HG02759 (cell line): ENCODE measurements around the gene CPNE1.
A peak's percentile ranks its signal among the peaks of the same experiment; 100 is the strongest.

Experiments used
- ATAC-seq: cut with Tn5 transposase; IDR thresholded peaks from one replicate; pipeline ENCODE4 v1.9.1; 2021; ENCODE audit warnings: mild to moderate bottlenecking, moderate library complexity; ENCODE audit not compliant: unreplicated experiment

CPNE1 gene

GRCh38 chr20:35600993-35601973 is 63.4 kb downstream of the CPNE1 start:
- peak; percentile 50 for ATAC-seq

GRCh38 chr20:35600176-35600992 is 64.3 kb downstream of the CPNE1 start:
- no peak for ATAC-seq

- ATAC-seq = no peak
These were observed 65.0 kb downstream of the CPNE1 start for GRCh38 chr20:35599776-35600120.

DNA sequence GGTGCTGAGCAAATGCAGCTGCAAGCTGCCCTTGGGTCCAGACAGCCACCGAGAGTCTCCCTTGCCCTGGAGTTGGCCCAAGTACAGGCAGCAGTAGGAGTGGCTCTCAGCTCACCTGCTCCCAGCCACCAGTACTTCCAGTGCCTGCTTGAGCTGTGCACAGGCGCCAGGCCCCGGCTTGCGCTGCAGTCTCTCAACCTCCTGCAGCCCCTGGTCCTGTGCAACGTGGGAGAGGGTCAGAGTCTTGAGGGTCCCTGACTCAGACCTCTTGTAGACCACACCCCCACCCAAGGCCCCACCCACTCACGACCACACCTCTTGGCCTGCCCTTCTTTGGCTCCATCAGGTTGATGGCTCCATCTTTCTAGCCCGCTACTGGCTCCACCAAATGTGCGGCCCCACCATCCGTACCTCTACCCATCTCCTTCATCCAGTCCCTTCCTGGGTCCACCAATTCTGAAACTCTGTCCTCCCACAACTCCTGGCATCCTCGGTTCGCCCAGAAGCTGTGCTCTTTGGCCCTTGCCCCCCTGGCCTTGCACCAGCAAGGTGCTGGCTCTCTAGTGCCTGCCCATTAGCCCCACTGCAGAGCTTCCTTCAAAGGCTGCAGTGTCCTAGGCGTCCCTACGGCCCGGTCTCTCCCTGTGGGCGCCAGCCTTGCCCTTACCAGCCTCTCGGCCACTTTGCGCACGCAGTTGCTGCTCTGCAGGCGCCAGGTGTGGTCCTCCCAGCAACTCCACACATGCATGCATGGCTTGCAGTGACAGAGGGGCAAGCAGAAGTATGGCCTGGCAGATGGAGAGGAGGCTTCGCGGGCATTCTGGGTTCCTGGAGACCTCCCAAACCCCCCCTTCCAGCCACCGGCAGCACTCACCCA is 65.6 kb downstream of the CPNE1 start:
- ATAC-seq = no peak

DNA sequence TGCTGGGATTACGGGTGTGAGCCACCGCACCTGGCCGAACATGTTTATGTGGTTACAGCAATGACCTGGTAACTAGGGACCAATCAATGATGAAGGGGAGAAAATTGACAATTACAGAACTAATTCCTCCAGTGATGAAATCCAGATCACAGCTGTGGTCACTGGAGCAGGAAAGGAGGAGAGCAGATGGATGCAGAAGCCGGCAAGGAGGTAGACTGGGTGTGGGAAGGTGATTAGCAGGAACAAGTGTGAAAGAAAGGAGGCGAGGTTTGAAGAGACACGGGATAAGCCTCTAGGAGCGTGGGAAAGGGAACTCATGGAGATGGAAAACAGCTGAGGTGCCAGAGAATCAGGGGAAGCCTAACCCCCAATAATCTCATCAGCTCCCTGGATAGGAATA is 66.2 kb downstream of the CPNE1 start:
- no peak for ATAC-seq

- no peak for ATAC-seq
These were observed 67.5 kb downstream of the CPNE1 start for GRCh38 chr20:35597186-35597585.

DNA sequence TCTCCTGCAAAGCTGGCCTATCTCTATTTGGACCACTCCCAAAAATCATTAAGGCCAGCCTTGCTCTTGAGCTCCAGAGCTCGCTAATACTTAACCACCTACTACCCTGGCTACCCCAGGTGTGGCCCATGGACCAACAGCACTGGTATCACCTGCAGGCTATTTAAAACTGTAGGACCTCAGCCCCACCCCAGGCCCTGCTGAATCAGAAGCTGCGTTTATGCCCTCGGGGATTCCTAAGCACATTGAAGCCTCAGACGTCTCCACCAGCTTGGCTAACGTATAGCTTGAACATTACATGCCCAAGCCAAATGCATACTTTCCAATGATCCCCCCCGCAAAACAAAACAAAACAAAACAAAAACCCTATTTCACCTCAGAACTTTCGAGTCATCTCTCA is 68.8 kb downstream of the CPNE1 start:
- no peak for ATAC-seq

GRCh38 chr20:35595456-35595855 is 69.2 kb downstream of the CPNE1 start:
- no peak for ATAC-seq

DNA sequence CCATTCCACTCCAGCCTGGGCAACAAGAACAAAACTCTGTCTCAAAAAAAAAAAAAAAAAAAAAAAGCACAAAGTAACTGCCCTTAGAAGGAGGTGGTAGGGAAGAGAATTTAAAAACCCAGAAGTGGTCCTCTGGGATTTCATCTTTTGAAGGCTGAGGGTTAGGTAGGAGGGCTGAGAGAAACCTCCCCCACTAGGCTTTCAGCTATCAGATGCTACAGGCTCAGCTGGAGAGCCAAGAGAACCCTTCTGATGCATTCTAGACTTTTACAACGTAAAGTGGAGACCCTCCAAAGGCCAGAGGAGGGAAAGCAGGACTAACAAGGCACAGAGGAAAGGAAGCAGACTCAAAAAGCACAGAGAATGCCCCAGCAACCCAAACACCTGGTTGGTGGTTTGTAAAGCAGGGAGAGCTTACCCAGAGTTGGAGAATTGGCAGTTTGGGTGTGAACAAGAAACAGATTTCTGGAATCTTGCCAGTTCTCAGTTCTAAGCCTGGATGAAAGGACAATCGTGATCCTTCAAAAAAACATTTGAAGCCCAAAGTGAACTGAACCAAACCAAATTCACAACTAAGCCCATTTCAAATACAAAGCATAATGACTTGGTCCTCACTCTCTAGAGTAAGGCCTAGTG is 72.2 kb downstream of the CPNE1 start:
- no peak for ATAC-seq

GRCh38 chr20:35588397-35588796 is 76.3 kb downstream of the CPNE1 start:
- ATAC-seq = no peak

GRCh38 chr20:35587436-35587835 is 77.3 kb downstream of the CPNE1 start:
- no peak for ATAC-seq

DNA sequence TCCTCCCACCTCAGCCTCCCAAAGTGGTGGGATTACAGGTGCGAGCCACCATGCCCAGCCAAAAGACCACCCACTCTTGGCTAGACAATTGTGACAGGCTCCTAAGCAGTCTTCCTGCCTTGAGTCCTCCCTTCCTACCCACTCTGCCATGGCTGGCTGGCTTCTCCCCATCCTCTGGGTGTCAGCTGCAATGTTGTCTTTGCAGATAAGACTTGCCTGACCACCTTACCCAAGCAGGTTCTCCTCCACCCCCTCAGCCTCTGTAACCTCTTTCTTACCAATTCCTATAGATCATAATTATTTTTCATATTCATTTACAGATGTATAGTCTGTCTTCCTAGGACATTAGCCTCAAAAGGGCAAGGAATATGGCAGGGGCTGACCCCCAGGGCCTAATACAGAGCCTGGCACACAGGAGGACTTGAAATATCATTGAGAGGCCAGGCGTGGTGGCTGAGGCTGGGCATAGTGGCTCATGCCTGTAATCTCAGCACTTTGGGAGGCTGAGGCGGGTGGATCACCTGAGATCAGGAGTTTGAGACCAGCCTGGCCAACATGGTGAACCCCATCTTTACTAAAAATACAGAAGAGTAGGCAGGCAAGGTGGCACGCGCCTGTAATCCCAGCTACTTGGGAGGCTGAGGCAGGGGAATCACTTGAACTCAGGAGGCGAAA is 77.8 kb downstream of the CPNE1 start:
- ATAC-seq = no peak

DNA sequence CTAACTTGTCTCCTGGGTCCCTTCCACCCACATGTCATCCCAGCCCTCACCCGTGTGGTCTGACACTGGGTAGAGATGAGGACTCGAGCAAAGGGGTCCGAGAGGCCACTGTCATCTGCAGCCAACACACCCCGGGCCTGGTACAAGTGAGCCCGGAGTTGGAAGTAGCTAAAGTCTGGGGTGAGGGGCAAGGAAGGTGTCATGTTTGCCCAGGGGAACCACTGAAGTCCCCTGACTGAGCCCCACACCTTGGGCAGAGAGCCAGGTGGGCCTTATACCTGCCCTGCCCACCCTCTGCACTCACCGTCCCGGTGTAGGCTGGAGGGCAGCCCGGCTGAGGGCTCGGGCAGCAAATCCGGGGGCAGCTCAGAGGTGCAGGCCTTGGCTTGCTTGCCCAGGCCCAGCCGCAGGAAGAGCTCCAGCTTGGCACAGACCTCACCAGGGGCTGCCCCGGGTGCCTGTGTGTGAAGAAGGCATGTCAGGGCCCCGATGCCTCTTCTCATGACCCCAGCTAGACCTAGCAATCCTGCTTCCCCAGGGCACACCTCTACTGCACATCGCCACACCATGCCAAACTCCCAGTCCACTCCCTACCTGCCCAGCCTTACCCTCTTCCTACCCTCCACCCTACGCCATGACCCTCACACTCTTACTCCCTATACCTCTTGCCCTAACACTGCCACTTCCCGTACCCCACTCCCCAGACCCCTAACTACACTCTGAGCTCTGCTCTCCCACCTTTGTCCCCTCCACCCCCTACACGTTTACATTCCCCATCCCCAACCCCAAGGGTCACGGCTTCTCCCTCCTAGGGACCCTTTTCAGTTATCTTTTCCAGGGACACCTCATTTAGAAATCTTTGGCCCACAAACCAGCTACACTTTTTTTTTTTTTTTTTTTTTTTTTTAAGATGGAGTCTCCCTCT is 80.8 kb downstream of the CPNE1 start:
- no peak for ATAC-seq

DNA sequence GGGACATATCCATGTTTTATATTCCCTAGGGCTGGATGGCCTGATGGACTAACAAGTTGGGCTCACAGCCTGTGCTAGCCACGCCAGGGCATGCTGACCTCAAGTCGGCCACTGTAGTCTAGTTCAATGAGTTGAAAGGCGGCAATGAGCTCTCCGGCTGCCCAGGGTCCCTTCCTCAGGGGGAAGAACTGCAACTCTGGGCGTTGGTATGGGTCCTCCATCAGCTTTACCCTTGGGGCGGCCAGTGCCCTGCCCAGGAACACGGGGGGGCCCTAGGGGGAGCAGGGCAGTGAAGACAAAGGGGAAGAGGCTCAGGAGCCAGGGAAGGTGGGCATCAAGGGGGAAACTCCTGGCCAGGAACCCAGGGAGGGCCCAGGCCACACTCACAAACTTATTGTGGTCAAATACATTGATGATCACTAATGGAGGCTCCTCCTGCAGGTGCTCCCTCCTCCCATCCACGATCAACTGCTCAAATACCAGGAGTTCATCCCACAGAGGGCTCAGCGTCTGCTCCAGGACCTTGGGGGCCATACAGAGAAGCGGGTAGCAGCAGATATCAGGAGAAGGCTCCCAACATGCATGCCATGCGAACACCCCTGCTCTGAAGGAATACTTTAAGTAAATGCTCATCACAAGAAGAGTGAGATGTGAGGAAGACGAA is 81.8 kb downstream of the CPNE1 start:
- ATAC-seq = no peak

DNA sequence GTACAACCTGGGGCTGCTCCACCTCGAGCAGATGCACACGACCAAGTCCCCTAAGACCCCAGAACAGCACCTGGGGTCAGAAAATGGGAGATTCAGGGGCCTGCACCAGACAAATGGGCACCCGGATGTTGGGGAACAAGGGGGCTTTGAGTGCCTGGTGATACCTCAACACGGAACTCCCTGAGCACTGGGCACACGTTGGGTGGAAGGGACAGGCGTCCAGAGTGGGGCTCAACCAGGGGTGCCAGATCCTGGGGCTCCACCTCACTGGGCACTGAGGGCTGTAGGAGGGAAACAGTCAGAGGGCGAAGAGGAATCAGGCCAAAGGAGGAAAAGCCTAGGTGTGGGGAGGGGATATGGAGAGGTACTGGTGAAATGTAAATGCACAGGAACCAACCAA is 82.6 kb downstream of the CPNE1 start:
- no peak for ATAC-seq

GRCh38 chr20:35579196-35579595 is 85.5 kb downstream of the CPNE1 start:
- ATAC-seq = no peak

DNA sequence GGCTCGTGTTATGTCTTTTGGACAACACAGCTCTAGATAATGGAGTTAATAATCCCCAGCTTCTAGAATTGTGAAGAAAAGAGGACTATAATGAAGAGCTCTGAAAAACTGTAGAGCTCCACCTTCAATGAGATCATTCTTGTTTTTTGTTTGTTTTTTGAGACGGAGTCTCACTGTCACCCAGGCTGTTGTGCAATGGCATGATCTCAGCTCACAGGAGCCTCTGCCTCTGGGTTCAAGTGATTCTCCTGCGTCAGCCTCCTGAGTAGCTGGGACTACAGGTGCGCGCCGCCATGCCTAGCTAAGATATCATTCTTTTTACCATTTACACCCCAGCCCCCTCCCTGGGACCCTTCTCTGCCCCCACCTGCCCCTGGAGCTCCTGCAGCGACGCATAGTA is 86.2 kb downstream of the CPNE1 start:
- no peak for ATAC-seq

- no peak for ATAC-seq
These were observed 87.9 kb downstream of the CPNE1 start for GRCh38 chr20:35576816-35577215.
